CD8-positive, alpha-beta memory T cell (primary cell): ENCODE data around the gene VPS39. TPM values are rescaled to one million over a fixed set of nuclear protein-coding genes. Genes with fewer than 3 reads are reported as not detected.

Experiments
- CTCF ChIA-PET: fragments of 350-600 bp; sonication (Branson Sonifier 250); formaldehyde crosslinking; loops from one replicate; lab custom pipeline; 2021; ENCODE audit warnings: antibody characterized with exemption; lab: Charles Lee
- POLR2A ChIA-PET: fragments of 350-600 bp; sonication (Branson Sonifier 250); formaldehyde crosslinking; loops from one replicate; lab custom pipeline; 2021; ENCODE audit warnings: antibody characterized with exemption; lab: Charles Lee
- DNase-seq, 5 donors: peaks; one replicate each; pipeline versions ENCODE4 v3.0.0 to v3.0.0-alpha.2; 2020 to 2022; ENCODE audit warnings: mixed read lengths in 1 of 5
- H3K27ac ChIP-seq: one replicate; pipeline ENCODE4 v1.7.0; 2013; ENCODE audit warnings: low read depth, mild to moderate bottlenecking, low read length, moderate library complexity
- H3K27me3 ChIP-seq: 2 replicates; pipeline ENCODE4 v1.7.0; 2013; ENCODE audit warnings: low read length, mild to moderate bottlenecking; ENCODE audit not compliant: insufficient read depth, poor library complexity, severe bottlenecking
- H3K36me3 ChIP-seq: 2 replicates; pipeline ENCODE4 v1.7.0; 2013; ENCODE audit warnings: mild to moderate bottlenecking, low read length, moderate library complexity; ENCODE audit not compliant: insufficient read depth
- H3K4me1 ChIP-seq: 2 replicates; pipeline ENCODE4 v1.7.0; 2013; ENCODE audit warnings: mild to moderate bottlenecking, low read length, moderate library complexity; ENCODE audit not compliant: insufficient read depth
- H3K4me3 ChIP-seq: 2 replicates; pipeline ENCODE4 v1.7.0; 2013; ENCODE audit warnings: mild to moderate bottlenecking, low read length
- H3K9me3 ChIP-seq: 2 replicates; pipeline ENCODE4 v1.7.0; 2013; ENCODE audit warnings: mild to moderate bottlenecking, low read length
- H3K27ac Mint-ChIP-seq, 8 donors: one replicate each; pipeline ENCODE4 v1.8.0; 2020 to 2021; ENCODE audit warnings: mixed read lengths in 8 of 8, mild to moderate bottlenecking in 6 of 8, inconsistent platforms in 3 of 8, moderate library complexity in 3 of 8
- H3K27me3 Mint-ChIP-seq, 2 donors: one replicate each; pipeline ENCODE4 v1.8.0; 2020 to 2021; ENCODE audit warnings: mixed read lengths in 2 of 2, mild to moderate bottlenecking in 1 of 2, moderate library complexity in 1 of 2
- H3K36me3 Mint-ChIP-seq, 3 donors: one replicate each; pipeline ENCODE4 v1.8.0; 2020 to 2021; ENCODE audit warnings: mixed read lengths in 3 of 3, inconsistent platforms in 1 of 3, mild to moderate bottlenecking in 1 of 3
- H3K4me1 Mint-ChIP-seq, 3 donors: one replicate each; pipeline ENCODE4 v1.8.0; 2020 to 2021; ENCODE audit warnings: mixed read lengths in 3 of 3, inconsistent platforms in 1 of 3, mild to moderate bottlenecking in 1 of 3
- H3K4me3 Mint-ChIP-seq, 7 donors: one replicate each; pipeline ENCODE4 v1.8.0; 2020 to 2021; ENCODE audit warnings: mixed read lengths in 7 of 7, mild to moderate bottlenecking in 6 of 7, moderate library complexity in 4 of 7, inconsistent platforms in 2 of 7
- H3K9me3 Mint-ChIP-seq, 5 donors: one replicate each; pipeline ENCODE4 v1.8.0; 2020 to 2022; ENCODE audit warnings: mixed read lengths in 5 of 5, mild to moderate bottlenecking in 3 of 5, moderate library complexity in 2 of 5, inconsistent platforms in 1 of 5
- polyA plus RNA-seq: library from polyadenylated mRNA; unstranded; fragments of 300-500 nt; fragmentation: Illumina TruSeq; gene quantifications from one replicate; pipeline ENCODE4 v1.2.3, GENCODE V29; 2021
- total RNA-seq, 2 experiments: library from RNA; stranded (reverse); gene quantifications; one replicate each; pipeline ENCODE4 v1.2.3, GENCODE V29; 2021

The VPS39 gene
- total and polyA plus RNA-seq, 3 experiments from 2014 or later = 39.2 to 49.2 (median 45.5) TPM

DNA sequence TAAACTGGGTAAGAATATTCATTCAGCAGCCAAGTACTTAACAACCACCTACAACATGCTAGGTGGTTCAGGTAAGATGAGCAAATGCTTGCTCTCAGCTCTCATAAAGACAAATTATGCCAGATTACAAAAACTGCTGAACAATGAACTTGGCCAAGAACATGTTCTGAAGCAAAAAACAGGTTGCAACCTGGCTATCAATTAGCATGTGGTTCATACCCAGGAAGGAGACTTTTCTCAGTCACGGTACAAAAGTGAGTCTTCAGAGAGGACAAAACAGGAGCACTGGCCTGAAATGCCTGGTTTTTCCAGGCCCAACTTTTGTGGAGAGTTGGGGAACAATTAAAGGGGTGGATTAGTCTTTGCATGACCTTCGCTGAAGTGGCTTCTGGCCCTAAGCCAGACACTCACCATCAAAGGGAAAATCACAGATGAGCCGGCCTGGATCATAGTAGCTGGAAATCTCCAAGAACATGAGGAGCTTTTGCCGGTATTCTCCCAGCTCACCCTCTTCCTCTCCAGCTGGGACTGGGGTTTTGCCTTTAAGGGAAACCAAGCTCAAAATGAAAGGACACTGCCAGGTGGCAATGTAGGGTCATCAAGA, 44.1 kb downstream of the VPS39 start:
- H3K36me3 ChIP-seq = peaks cover 81% of the 10 kb centered on the region
- no peak for DNase-seq
- H3K9me3 Mint-ChIP-seq = no peaks in the 10 kb centered on the region
- H3K9me3 ChIP-seq = no peaks in the 10 kb centered on the region
- H3K4me3 Mint-ChIP-seq = no peak overlapping the region
- H3K4me1 Mint-ChIP-seq = no peaks in the 10 kb centered on the region
- peaks cover 8 to 98% (median 38%) of the 10 kb centered on the region in 3 donors for H3K36me3 Mint-ChIP-seq
- peak overlapping the region in 1 of 8 donors; percentile 68 for H3K27ac Mint-ChIP-seq
- no peak overlapping the region for H3K27ac ChIP-seq
- ChIA-PET CTCF (interaction anchor here (1.8 kb wide), 1 partner anchor 26 kb away, joined by 4 read pairs; no protein-coding TSS in a partner anchor), POLR2A (no interaction called here)
- no peaks in the 10 kb centered on the region for H3K27me3 Mint-ChIP-seq
- H3K4me3 ChIP-seq = no peak overlapping the region
- H3K4me1 ChIP-seq = no peaks in the 10 kb centered on the region
- H3K27me3 ChIP-seq = no peaks in the 10 kb centered on the region

DNA sequence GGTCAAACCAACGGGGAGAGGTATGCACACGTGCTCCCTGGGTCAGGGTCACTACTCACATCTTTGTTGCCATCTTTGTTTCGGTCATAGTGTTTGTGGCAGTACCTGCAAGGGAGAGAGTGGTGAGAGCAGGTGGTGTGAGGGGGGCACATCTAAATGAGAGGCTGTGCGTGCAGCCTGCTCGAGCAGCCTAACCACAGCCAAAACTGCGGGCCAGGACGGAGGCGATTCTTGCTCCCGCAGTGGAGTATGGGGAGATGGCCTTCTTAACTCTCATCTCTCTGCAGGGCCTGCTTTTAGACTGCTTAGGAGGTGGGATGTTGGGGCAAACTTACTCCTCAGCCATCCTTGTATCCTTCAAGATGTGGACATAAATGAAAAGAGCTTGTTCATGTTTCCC, 44.8 kb downstream of the VPS39 start:
- no peaks in the 10 kb centered on the region for H3K27me3 ChIP-seq
- H3K4me1 Mint-ChIP-seq = no peaks in the 10 kb centered on the region
- H3K36me3 Mint-ChIP-seq = peaks cover 8 to 97% (median 42%) of the 10 kb centered on the region in 3 donors
- H3K27me3 Mint-ChIP-seq = no peaks in the 10 kb centered on the region
- no peaks in the 10 kb centered on the region for H3K9me3 ChIP-seq
- H3K27ac ChIP-seq = no peak overlapping the region
- H3K9me3 Mint-ChIP-seq = no peaks in the 10 kb centered on the region
- peak overlapping the region in 4 of 8 donors; percentile 34 to 82 (median 53) for H3K27ac Mint-ChIP-seq
- no peaks in the 10 kb centered on the region for H3K4me1 ChIP-seq
- DNase-seq = no peak
- H3K4me3 ChIP-seq = no peak overlapping the region
- H3K4me3 Mint-ChIP-seq = no peak overlapping the region
- ChIA-PET CTCF (no interaction called here), POLR2A (no interaction called here)
- H3K36me3 ChIP-seq = peaks cover 81% of the 10 kb centered on the region

DNA sequence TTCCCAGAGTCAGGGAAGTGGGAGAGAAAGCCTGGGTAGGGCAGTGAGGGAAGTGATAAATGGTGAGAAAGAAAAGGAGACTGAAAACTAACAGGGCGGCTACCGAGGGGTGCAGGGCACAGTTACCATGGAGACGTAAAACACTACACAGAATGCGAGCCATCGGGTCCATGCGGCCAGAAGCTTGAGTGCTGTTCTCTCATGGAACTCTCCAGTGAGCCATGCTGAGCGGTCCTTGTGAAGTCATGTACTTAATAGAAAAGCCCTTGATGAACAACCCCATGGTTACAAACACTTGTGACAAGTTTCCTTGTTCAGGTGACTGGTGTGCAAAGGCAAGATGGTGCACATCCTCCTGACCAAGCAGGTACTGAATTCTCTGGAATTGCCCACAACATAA, 48.0 kb downstream of the VPS39 start:
- H3K36me3 Mint-ChIP-seq = peaks cover 8 to 67% (median 27%) of the 10 kb centered on the region in 3 donors
- Histone ChIP-seq H3K27me3 (no peaks in the 10 kb centered on the region), H3K9me3 (no peaks in the 10 kb centered on the region), H3K36me3 (peaks cover 51% of the 10 kb centered on the region), H3K4me3 (no peak overlapping the region), H3K27ac (no peak overlapping the region), H3K4me1 (no peaks in the 10 kb centered on the region)
- CTCF ChIA-PET = no interaction called here
- peak overlapping the region in 1 of 8 donors; percentile 65 for H3K27ac Mint-ChIP-seq
- POLR2A ChIA-PET = no interaction called here
- H3K27me3 Mint-ChIP-seq = no peaks in the 10 kb centered on the region
- no peak overlapping the region for H3K4me3 Mint-ChIP-seq
- H3K4me1 Mint-ChIP-seq = no peaks in the 10 kb centered on the region
- no peaks in the 10 kb centered on the region for H3K9me3 Mint-ChIP-seq
- DNase-seq = no peak

DNA sequence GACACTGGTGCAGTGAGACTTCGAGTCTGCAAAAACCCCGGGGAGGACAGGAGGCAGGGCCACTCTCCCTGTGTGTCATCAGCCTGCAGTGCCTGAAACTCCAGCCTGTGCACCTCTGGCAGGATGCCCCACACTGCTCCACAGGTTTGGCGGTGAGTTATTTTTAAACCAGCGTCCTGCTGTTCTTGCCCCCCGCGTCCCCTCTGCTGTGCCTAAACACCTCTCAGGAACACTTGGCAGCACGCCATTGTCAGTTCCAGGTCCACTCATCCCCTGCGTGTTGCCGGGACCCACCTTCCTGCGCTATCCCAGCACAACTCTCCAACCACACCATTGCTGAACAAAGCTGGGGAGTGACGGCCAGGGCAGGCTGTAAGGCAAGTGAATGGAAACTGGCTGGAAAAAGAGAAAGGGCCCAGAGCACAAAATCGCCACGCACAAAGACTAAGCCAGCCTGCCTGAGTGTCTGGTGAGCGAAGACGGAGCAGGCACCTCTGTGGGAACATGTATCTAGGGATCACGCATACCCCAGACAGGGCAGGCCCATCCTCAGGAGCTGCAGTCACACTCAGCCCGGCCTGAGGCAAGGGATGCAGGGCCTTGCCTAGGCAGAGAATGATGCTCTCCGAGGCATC, 48.6 kb downstream of the VPS39 start:
- peaks cover 8 to 60% (median 27%) of the 10 kb centered on the region in 3 donors for H3K36me3 Mint-ChIP-seq
- CTCF ChIA-PET = no interaction called here

DNA sequence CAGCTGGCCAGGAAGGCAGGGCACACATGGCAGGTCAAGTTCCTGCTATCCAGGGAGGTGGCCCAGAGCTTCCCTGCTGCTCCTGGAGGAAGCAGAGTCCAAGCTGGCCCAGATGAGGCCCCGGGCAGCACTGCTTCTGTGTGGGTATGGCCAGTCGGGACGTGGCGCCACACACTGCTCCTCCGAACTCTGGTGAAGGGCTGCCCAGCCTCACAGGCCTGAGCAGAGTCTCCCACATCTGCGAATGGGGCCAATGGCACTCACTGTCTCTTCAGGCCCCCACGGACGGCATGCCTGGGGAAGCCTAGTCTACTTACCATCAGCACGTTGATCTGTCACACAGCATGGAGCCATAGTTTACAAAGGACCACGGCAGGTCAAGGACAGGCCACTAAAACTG, 49.2 kb downstream of the VPS39 start:
- Mint-ChIP-seq H3K4me3 (no peak overlapping the region), H3K4me1 (no peaks in the 10 kb centered on the region), H3K9me3 (no peaks in the 10 kb centered on the region), H3K27ac (peak overlapping the region in 2 of 8 donors; percentile 74 to 92), H3K36me3 (peaks cover 5 to 55% (median 25%) of the 10 kb centered on the region in 3 donors), H3K27me3 (no peaks in the 10 kb centered on the region)
- CTCF ChIA-PET = no interaction called here
- POLR2A ChIA-PET = no interaction called here
- Histone ChIP-seq H3K9me3 (no peaks in the 10 kb centered on the region), H3K27ac (no peak overlapping the region), H3K36me3 (peaks cover 39% of the 10 kb centered on the region), H3K4me3 (no peak overlapping the region), H3K27me3 (no peaks in the 10 kb centered on the region), H3K4me1 (no peaks in the 10 kb centered on the region)
- no peak for DNase-seq

More for the DNA sequence above, 48.6 kb downstream of the VPS39 start:
- POLR2A ChIA-PET = no interaction called here
- Histone ChIP-seq H3K27me3 (no peaks in the 10 kb centered on the region), H3K9me3 (no peaks in the 10 kb centered on the region), H3K4me1 (no peaks in the 10 kb centered on the region), H3K27ac (no peak overlapping the region), H3K4me3 (no peak overlapping the region), H3K36me3 (peaks cover 45% of the 10 kb centered on the region)
- no peaks in the 10 kb centered on the region for H3K27me3 Mint-ChIP-seq
- no peaks in the 10 kb centered on the region for H3K4me1 Mint-ChIP-seq
- no peak overlapping the region for H3K4me3 Mint-ChIP-seq
- H3K9me3 Mint-ChIP-seq = no peaks in the 10 kb centered on the region
- no peak for DNase-seq
- H3K27ac Mint-ChIP-seq = peak overlapping the region in 1 of 8 donors; percentile 65

DNA sequence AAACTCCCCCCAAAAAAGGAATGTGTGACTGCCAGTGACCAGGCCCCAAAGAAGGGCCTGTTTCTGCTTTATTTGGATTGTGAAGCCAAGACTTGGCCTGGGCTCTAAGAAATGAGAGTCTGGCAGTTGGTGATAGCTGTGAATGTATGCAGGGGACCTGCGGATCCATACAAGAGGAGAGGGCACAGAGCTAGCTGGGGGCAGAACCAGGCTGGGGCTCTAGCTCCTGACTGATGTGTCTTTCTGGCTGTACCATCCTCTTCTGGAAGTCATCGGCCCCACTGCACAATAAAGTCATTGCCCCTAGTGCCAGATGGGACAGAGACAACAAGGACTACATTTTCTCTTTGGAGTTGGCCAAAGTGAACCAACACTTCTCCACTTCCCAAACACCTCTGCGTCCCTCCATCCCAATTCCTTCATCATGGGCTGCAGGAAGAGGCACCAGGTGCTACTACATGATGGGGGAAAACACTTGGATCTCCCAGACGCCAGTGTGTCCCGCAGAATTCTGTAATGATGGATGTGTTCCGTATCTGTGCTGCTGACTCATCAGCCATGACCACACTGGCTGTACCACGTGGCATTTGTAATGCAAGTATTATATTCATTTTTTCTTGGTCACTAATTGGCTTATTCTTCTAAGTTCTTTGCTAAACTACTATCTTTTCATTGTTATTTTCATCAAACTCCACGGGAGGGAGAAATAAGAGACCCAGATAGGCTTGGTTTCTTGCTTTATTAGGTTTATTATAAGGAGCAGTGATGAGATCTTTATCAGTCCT, 49.9 kb downstream of the VPS39 start:
- H3K36me3 ChIP-seq = peaks cover 32% of the 10 kb centered on the region
- ChIA-PET POLR2A (no interaction called here), CTCF (no interaction called here)
- DNase-seq = no peak
- no peaks in the 10 kb centered on the region for H3K27me3 ChIP-seq
- no peaks in the 10 kb centered on the region for H3K4me1 ChIP-seq
- no peaks in the 10 kb centered on the region for H3K27me3 Mint-ChIP-seq
- H3K9me3 ChIP-seq = no peaks in the 10 kb centered on the region
- H3K4me3 ChIP-seq = no peak overlapping the region
- peak overlapping the region in 3 of 8 donors; percentile 7 to 74 (median 12) for H3K27ac Mint-ChIP-seq
- H3K4me1 Mint-ChIP-seq = no peaks in the 10 kb centered on the region
- H3K4me3 Mint-ChIP-seq = no peak overlapping the region
- no peaks in the 10 kb centered on the region for H3K9me3 Mint-ChIP-seq
- H3K36me3 Mint-ChIP-seq = peaks cover 0 to 47% (median 19%) of the 10 kb centered on the region in 3 donors
- H3K27ac ChIP-seq = no peak overlapping the region

DNA sequence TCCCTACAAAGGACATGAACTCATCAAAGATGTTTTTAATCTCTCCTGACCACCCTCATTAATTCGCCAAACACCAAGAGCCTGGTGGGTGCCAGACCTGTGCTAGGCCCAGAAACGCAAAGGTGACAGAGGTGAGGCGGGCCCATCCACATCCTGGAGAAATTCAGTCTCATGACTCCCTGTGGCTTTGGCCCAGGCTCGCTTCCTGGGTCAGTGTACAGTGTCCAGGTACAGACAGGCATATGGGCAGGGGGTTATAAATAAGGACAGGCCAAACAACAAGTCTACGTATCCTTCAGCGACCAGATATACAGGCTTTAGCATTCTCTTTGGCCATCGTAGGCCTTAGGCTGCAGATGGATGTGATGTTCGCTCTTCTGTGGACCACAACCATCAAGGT, 50.7 kb downstream of the VPS39 start:
- ChIA-PET POLR2A (no interaction called here), CTCF (no interaction called here)
- peaks cover 0 to 39% (median 15%) of the 10 kb centered on the region in 3 donors for H3K36me3 Mint-ChIP-seq
- H3K27me3 Mint-ChIP-seq = no peaks in the 10 kb centered on the region
- no peak overlapping the region for H3K4me3 Mint-ChIP-seq
- no peaks in the 10 kb centered on the region for H3K9me3 ChIP-seq
- H3K9me3 Mint-ChIP-seq = no peaks in the 10 kb centered on the region
- H3K4me1 ChIP-seq = no peaks in the 10 kb centered on the region
- H3K4me3 ChIP-seq = no peak overlapping the region
- H3K36me3 ChIP-seq = peaks cover 24% of the 10 kb centered on the region
- no peak overlapping the region for H3K27ac ChIP-seq
- no peak for DNase-seq
- no peaks in the 10 kb centered on the region for H3K4me1 Mint-ChIP-seq
- H3K27ac Mint-ChIP-seq = peak overlapping the region in 1 of 8 donors; percentile 21
- no peaks in the 10 kb centered on the region for H3K27me3 ChIP-seq
